ENCODE results near the gene NHSL1.

The NHSL1 gene

DNA sequence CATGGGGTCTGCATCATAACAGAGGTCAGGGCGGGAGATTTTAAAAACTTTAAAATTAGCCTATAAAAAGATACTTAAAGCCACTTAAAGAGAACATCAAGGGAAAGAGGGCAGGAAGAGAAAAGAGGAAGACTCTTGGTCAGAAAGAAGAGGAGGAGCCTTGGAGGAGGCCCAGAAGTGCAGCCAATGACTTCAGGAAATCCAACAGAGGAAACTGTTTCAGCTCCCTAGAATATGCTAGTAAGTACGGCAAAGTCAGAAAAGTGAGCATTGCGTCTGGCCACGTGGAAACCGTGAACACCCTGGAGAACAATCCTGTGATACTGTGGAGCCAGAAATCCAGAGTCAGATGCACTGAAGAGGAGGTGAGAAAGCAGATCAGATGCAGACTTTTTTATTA is 22.5 kb upstream of the NHSL1 start:
- no peak for DNase-seq

DNA sequence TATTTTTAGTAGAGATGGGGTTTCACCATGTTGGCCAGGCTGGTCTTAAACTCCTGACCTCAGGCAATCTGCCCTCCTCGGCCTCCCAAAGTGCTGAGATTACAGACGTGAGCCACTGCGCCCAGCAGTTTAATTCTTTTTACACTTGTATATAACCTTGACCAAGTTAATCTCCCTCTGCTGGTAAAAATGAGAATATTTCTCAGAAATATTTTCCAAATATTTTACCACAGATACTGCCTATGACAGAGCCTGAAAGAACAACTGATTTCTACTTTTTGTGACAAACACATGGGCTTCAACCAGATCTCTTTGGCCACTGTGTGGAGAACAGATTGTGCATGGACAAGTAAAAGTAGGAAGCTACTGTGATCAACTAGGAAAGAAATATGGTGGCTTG is 21.2 kb upstream of the NHSL1 start:
- DNase-seq = no peak

DNA sequence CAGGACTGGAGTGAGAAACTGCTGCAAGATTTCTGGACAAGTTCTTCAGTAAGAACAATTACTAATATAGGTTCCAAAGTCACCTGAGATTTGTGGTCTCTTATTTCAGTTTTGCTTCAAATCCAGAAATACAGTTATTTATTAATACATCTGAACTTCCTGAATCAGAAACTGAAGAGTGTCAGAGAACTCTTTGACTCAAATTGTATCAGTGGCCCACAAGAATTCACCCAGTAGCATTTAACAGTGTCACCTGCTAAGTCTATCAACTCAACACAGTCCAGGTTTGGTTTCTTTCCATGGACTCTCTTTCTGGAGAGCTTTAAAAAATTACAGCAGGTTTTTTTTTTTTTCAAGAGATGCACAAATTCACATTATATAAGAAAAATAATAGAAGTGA is 18.8 kb upstream of the NHSL1 start:
- DNase-seq = no peak

DNA sequence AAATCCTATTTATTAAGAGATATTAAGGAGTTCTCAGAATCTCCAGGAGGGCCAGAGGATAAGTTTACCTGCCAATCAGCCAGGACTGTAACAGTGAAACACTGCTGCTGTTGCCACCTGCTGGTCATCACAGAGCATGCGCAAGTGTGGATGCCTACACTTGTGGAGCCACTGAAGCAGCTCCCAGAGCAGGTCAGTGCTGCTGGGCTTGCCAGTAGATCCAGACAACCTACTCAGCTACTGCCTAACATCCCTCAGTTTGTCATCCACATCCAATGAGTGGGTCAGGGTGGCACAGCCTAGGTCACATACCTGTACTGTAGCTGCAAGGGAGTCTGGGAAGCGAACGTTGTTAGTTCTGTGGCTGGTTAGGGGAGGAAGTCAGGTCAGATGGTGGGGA is 18.3 kb upstream of the NHSL1 start:
- DNase-seq = no peak

DNA sequence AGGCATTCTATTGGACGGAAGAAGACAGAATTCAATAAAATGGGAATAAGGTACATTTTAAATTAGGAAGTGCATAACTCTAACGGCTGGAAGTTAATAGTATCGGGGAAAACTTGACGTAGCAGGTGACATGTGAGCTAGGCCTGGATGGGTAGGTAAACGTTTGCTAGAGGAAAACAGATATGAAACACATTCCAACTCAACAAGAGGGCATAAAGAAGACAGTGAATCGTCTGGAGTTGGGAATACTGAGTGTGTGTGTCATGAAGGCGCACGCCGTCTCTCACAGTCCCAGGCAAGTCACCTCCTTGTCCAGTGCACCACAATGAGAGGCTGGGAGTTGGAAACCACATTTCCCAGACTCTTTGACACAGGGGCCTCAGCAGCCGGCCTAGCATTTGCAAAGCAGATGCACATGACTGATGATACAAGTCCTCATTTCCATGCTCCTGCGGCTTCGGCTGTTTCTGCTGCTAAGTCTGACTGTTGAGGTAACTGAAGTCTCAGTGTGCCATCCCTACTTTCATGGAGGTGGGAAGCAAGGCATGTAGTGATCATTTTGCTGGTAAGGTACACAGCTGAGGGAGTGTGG is 16.5 kb upstream of the NHSL1 start:
- DNase-seq = no peak

DNA sequence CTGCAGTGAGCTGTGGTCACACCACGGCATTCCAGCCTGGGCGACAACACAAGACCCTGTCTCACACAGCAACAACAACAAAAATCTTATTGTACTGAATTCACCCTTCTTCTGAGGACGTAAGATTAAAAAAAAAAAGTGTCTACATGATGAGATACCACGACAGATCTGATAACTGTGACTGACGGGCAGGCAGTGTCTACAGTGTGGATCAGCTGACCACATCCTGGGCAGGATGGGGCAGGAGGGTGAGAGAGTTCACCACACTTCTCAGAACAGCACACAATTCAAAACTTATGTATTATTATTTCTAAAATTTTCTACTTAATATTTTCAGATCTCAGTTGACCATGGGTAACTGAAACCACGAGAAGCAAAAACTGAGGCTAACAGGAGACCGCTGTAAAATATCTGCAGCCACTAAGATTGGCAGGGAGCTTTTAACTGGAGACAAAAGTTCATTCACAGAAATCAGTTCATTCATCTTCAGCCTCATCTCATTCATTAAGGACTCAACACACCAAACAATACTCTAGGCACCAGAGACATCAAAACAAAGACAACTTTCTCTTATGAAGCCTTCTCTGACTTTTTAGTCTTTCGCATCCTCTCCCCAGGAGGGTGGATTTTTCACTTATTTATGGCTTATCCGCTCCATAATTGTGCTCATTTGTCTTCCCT is 15.7 kb upstream of the NHSL1 start:
- DNase-seq = no peak

DNA sequence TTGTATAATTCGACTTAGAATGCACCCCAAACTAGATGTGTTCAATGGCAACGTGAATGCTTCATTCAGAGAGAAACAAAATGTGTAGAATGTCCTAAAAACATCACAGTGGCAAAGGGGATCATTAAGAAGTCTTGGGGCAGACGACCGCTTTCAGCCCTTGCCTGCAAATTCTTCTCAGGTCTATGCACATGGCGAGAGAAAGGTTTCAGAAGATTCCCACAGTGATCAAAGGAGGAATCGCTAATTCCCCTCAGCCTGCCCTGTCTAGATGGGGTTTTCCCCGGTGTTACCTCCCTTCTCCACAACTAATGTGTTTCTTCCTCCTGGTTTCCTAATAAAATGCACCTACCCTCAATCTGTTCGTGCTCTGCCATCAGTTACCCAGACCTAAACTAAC is 13.3 kb upstream of the NHSL1 start:
- no peak for DNase-seq

DNA sequence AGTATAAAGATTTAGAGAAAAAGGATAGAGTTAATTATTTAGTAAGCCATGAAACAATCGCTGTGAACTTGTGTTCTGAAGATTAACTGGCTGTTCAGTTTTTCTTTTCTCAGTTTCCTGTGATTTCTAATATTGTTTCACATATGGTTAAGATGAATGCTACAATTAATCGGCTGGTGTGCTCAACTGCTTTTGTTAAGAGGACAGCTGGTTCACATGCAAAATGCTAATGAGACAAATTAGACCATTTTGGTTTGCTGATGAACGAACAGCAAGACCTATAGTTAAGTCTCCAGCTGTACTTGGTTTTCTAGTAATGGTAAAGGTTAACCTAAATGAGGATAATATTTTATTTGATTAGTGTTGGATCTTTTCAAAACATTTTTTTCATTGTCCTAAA is 10.8 kb upstream of the NHSL1 start:
- no peak for DNase-seq

DNA sequence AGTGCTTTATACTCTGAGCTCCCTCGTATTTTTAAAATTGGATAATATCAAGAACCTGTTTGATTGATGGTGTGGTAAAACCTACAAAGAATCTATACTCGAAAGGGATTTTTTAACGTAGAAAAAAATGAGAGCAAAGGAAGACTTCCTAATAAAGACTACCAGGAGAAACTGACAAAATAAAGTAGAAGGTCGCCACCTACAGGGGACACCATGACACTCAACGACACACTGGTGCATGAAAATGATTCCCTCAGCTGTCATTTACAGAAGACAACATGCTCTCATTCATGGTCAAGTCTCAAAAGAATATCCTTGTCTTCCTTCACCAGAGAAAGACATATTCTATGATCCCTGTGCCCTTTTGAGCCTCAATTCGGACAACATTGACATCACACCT is 10.1 kb upstream of the NHSL1 start:
- no peak for DNase-seq

DNA sequence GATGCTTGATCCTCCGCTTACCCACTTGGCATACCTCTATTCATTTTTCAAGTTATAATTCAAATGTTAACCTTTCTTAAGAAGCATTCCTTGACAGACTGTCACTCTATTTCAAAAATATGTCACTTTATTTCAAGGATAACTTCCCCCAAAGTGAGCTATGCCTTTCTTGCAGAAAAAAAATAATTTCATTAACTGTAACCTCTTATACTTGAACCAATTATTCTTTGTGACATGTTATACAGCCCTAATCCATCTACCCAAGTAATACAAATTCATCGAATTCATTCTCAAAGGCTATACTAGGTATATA is 9.3 kb upstream of the NHSL1 start:
- no peak for DNase-seq

DNA sequence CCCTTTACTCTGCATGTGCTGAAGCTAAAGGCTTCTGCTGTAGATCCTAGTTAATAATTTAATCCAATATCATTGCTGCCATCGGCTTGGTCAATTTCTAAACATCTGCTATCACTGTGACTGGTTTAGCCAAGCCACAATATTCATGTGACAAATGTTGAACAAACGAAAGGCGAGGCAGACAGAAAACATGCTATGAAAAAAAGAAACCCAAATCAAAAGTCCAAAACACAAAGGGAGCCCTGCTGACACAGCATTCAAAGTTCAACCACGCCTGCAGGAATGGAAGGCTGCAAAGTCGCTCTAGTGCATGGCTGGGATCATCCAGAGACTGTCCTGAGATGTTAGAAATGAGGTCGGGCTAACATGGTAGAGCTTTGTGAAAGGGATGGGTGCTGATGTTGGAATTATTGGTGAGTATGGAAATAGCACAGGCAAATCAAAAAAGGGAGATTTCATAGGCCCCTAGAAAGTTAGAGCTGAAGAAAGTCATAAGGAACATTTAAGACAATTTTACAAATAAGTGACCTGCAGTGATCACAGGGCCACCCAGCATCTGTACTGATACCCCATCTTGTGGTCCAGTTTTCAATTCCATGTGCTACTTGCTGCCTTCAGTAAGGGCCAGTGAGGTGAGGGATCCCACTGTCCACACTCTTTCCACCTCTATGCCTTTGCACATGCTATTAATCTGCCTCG is 8.8 kb upstream of the NHSL1 start:
- no peak for DNase-seq

DNA sequence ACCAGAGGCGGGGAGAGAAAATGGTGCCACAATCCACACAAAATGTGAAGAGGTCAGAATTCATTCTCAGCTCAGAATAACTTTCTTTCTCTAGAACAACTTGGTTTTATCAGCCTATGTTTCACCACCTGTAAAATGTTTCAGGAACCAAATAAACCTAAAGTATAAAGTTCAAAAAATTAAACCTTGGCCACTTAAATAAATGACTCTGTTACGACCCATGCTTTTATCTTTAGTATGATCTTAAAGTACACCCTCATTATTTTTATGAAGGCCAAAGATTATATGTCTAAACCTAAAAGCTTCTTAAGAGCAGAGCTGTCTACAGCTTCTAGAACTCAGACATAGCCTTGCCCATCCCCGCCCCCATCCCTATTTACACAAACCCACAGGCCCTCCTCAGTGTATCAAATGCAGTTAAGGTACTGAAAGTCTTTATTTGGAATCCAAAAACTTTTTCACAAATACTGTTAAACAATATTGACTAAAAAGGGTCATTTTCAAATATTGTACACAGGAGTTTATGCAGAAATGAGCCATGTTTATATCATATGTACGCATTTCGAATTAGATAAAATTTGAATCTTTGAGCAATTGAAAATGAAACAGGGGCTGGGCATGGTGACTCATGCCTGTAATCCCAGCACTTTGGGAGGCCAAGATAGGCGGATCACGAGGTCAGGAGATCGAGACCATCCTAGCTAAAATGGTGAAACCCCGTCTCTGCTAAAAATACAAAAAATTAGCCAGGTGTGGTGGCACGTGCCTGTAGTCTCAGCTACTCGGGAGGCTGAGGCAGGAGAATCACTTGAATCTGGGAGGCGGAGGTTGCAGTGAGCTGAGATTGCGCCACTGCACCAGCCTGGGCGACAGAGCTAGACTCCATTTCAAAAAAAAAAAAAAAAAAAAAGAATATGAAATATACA is 5.7 kb upstream of the NHSL1 start:
- no peak for DNase-seq

DNA sequence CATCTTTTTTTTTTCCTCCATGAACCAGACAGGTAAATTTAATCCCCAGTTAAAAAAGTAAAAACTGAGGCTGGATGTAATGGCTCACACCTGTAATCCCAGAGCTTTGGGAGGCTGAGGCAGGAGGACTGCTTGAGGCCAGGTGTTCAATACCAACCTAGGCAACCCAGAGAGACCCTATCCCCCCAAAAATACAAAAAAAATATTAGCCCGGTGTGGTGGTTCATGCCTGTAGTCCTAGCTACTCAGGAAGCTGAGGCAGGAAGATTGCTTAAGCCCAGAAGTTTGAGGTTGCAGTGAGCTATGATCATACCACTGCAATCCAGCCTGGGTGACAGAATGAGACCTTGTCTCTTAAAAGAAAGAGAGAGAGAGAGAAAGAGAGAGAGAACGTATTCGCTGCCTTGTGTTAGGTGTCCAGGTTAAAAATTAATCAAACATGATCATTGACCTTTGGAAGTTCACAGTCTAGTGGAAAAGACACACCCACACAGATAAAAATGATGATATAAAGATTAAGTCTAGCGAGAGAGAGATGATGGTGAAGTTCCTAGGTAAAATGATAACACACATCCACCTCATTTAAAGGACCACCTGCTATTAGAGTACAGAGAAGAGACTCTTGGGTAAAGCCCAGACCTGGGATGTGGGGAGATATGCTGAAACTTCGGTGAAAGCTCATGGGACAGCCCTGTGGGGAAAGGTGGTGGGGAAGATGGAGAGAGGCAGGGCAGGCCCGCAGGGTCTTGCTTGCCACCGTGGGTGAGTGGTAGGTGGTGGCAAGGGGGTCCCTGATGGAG is 4.8 kb upstream of the NHSL1 start:
- no peak for DNase-seq

DNA sequence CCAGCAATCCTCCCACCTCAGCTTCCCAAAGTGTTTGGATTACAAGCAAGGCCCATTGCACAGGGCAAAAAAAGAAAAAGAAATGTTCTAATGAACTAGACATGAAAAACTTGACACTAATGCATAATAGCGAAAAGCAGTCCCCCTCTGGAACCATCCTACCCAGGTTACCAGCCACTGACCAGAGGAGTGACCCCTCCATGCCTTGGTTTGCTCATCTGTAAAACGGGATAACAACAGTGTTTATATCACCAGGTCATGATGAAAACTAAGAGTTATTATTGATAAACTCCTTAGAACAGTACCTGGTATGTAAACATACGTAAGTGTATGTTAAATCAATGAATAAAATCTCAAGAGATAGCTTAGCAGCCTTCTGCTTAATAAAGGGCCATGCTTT is 3.3 kb upstream of the NHSL1 start:
- no peak for DNase-seq

DNA sequence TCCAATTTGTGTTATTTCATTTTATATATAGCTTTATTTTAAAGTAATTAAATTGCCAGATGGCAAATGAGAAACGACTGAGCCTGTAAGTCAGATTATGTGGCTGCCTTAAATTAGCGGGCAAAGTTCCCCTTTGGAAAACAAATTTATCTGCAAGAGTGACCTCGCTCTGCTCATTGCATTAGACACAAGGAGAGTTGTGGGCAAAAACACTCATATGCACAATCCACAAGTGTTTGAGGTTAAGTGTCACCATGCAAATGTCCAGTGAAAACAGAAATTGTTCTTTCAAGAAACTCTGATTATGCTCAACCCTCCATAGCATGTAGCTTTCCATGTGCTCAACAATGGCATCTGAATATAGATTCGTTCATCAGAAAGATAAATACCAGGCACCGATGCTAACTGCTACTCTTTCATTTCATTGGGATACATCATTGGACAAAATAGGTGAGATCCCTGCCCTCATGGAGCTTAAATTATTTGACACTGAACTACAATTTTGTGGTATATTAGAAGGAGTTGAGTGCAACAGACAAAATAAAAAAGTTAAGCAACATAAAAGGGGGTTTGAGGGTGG is 1.7 kb upstream of the NHSL1 start:
- DNase-seq = no peak

DNA sequence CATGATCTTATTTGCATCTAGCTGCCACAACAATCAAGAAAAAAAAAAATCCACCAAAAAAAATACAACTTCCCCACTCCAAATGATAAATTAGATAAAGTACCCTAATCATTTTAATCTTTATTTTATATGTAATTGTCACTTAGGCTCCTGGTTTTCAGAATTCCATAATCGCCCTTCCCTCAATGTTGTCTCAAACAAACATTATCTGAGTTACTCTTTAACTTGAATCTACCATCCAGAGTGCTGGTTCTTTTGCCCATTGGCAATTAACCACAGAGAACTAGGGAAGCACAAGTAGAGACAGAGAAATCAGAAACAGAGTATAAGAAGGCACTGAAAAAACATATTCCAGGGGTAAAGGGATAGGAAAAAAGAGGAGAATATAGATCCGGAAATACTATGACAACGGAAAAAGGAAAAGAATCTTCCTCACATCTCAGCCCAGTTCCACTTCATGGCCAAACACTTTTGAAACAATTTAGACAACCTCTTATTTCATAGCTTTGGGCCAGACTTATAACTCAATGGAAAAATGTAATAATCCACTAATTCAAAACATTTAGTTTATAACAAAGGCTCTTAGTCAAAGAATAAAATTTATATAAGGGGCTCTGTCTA is 861 bp upstream of the NHSL1 start:
- no peak for DNase-seq

DNA sequence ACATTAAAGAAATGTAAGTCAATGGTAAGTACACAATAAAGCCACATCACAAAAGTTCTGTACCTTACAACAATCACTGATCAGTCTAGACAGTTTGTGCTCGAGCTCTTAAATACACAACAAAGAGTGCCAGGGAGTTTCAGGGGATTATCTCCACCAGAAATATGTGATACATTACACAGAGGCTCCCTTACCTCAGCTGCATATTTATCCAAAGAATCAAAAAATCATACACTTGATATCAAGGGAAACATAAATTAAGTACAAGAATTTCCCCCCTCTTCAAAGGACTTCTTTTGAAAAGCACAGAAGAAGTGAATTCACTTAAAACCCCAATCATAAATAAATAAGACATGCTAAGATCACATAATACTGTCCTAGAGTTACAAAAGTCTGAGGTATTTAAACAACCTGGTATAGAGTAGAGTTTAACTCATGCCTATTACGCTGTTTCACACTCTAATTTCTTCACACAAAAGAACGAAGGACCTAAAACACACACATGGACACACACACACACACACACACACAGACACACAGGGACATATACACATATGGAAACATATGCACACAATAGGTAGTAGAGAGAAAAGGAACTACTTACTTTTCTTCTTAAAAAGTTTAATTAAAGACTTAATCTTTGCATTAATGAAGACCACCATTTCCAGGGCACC is 528 bp downstream of the NHSL1 start:
- no peak for DNase-seq

DNA sequence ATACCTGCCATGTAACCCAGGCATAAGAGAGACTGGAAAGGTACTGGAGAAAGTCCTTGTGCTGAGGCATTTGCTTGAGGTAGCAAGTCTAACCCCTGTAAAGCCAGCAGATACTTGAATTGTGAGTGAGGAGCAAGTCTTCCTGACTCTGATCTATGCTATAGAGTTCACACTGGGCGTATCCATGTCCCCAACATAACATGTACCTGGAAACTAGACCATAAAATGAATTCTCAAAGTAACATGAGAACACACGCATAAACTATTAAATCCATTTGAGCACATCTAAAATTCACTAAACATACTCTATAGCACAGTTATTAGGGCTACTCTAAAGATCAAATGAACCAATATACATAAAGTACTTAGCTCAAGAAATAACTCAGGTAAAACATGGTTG is 2.0 kb downstream of the NHSL1 start:
- DNase-seq = no peak

DNA sequence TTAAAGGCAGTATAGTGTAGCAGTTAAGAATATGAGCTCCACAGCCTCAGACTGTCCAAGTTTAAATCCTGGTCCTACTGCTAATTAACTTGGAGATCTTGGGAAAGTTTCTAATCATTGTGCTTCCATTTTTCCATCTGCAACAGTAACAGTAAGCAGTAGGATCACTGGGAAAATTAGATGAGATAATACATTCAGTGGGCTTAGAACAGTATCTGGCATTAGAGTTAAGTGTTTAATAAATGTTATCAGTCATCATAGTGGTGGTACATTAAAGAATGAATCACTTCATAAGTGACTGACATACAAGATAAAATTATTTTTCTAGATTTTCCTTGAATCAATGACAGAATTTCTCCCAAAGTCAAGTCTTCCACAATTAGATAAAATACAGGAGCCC is 5.0 kb downstream of the NHSL1 start:
- DNase-seq = no peak

DNA sequence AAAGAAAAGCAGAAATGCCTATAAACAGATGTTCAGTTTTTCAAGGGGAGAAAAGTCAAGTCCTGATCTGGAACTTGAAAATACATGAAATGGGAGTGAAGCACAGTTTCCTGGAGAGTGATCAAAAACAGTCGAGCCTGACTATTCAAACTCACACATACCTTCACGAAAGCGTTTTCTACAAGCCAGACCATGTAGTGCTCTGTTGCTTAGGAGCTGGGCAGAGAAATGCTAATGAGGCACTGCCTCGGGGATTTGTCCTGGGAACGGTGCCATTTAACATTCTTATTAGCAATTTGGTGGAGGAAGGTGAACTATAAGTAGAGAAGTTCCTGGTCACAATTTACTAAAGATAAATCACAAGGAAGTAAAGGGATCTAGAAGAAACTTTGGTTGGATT is 5.9 kb downstream of the NHSL1 start:
- no peak for DNase-seq

DNA sequence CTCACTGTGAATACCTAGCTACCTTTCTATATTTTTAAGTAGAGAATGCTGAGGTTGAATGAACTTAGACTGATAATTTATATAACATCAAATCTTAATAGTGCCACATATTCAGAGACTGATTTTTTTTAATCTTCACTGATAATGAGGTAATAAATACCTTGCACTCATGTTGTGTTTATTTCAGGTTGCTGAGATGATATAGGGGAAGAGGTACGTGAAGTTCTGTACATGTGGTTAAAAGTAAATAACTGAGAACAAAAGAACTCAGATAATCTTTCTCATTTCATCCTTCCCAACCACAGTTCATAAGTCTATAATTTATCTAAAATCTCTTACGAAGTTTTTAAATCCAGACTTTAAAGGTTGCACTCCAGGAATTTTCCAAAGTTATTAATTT is 6.4 kb downstream of the NHSL1 start:
- DNase-seq = no peak

Data from NCI-H1092 (cell line).